ENCODE data around the gene SEPTIN1.

DNA sequence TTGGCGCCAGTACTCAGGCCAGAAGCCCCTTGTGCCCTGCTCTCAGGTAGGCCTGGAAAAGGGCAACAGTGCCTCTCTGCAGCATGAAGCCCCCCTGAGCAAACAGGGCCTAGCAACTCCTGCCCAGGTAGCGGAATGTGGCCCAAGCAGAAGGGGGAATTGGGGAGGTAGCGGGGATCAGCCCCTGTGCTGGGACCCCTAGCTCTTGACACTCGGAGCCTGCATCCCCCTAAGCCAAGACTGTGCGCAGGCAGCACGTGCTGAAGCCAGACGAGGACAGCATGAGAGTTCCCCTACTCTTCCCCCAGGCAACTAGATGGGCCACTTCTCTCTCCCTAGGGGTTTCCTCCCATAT is 26.4 kb downstream of the SEPTIN1 start:
- TF ChIP-seq, protein P1, sequence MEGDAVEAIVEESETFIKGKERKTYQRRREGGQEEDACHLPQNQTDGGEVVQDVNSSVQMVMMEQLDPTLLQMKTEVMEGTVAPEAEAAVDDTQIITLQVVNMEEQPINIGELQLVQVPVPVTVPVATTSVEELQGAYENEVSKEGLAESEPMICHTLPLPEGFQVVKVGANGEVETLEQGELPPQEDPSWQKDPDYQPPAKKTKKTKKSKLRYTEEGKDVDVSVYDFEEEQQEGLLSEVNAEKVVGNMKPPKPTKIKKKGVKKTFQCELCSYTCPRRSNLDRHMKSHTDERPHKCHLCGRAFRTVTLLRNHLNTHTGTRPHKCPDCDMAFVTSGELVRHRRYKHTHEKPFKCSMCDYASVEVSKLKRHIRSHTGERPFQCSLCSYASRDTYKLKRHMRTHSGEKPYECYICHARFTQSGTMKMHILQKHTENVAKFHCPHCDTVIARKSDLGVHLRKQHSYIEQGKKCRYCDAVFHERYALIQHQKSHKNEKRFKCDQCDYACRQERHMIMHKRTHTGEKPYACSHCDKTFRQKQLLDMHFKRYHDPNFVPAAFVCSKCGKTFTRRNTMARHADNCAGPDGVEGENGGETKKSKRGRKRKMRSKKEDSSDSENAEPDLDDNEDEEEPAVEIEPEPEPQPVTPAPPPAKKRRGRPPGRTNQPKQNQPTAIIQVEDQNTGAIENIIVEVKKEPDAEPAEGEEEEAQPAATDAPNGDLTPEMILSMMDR (IDR thresholded peaks at IDR 0.05): no peak
- TF ChIP-seq POLR2AphosphoS5 (IDR thresholded peaks at IDR 0.05): no peak
- TF ChIP-seq EP300 (IDR thresholded peaks at IDR 0.05): no peak

Measured in esophagus muscularis mucosa (tissue), 4 donors.